NCI-H1436 treated with DMSO at 0.1 percent for 48 hours (cell line): ENCODE results near the gene SBNO2.

Source experiments
- DNase-seq: peaks from one replicate; lab custom pipeline; 2025; lab: John Stamatoyannopoulos, UW

SBNO2 gene

DNA sequence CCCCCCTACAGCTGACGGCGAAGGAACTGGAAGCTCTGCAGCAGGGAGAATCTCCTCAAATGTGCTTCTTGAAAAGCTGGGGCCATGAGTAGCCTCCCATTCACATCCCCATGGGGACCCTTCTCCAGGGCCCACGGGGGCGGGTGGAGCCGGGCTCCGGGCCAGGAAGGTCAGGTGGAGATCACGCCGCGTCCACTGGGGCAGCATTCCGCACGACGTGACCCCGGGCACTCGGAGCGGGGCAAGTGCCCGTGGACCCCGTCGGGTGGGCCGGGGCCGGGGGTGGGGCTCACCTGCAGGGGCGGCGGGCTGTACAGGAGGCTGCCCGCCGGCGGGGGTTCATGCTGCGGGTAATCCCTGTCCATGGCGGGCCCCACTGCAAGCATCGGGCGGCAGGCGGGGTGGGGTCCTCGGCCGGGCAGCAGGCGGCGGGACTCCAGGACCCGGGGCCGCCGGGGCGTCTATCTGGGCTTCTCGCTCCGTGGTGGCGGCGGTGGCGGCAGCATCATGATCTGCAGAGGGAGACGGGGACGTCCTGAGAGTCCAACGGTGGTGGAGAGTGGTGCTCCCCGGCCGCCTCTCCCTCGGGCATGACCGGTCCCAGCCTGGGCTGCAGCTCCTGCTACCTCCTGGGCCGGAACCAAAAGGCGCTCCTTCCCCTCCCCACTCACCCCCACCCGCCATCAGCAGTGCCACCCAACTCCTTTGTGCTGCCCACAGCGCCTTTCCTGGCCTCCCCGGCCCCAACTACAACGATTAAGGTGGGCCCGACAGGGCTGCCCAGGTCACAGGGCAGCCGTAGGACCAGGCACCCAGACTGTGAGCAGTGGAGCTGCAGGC lies 20.0 kb downstream of the SBNO2 start:
- no peak for DNase-seq

DNA sequence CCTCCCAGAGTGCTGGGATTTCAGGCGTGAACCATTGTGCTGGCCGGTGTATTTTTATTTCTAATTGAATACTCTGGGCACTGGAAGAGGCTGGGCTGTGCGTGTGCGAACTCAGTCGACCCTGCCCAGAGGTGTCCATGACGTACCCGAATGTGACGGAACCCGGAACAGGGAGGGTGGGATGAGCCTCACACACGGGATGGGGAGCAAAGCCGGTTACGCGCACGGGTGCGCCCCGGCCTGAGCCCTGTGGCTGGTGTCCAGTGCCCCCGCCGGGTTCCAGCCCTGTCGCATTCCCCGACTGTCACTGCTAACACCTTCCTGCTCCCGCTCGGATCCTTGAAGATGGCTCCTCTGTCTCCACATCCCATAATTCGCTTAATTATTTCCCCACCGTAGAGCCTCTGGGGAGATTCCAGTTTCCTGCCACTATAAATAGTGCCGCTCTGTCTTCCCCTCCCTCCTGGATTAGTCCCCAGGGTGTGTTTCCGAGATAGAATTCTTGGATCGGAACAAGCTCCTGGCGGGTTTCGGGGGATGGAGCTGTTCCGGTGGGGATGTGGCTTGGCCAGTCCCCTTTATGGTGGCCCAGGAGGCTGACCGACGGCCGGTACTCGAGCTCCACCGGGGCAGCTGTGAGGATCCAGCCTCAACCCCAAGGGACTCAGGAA lies 22.0 kb downstream of the SBNO2 start:
- no peak for DNase-seq

DNA sequence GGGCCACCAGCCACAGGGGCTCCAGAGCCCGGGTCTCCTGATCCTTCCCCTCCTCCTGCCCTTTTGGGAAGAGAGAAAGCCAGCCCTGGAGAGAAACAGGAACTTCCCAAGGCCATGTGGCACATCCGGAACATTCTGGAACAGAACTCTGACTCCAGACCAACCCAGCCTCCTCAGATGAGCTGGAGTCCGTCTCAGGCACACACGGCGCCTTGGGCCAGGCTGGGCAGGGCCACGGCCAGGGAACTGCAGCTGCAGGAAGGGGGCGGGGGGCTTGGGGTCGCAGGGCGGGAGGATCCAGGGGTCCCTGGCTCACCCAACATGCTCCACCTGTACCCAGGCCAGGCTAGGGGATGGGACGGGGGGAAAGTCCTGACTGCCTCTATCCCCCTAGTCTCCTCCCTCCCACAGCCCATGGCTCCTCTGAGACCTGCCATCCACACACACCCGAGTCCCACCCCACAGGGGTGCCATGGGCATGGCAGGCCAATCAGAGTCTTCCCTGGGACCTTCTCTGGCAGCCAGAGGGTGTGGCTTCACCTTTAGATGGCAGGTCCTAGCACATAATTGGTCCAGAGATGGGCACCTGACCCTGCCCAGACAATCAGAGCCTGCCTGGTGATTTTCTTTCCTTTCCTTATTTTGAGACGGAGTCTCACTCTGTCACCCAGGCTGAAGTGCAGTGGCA lies 22.9 kb downstream of the SBNO2 start:
- no peak for DNase-seq

DNA sequence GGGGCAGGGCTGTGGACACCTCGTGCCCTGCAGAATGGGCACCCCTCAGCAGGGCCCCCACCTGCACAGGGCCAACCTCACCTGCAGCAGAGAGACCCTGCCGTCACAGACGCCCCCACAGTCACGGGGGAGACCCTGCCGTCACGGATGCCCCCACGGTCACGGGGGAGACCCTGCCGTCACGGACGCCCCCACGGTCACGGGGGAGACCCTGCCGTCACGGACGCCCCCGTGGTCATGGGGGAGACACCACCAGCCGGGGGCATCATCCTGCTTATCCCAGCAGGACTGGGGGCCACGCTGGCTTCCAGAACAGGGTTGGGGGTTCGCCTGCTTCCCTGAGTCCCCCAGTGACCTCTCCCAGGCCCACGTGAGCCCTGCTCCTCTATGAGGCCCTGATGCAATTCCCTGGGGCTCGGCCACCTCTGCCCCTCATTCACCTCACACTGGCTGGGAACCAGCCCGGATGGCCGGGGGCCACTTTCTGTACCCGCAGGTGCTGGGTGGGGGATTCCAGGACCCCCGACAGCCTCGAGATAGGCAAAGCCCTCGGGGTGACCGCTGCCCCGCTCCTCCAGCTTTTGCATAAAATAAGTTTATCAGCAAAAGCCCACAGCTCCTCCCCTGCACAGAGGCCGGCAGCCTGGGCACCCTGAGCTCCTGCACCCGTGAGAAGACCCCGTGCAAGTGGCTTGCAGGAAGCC lies 23.6 kb downstream of the SBNO2 start:
- DNase-seq, result no peak

DNA sequence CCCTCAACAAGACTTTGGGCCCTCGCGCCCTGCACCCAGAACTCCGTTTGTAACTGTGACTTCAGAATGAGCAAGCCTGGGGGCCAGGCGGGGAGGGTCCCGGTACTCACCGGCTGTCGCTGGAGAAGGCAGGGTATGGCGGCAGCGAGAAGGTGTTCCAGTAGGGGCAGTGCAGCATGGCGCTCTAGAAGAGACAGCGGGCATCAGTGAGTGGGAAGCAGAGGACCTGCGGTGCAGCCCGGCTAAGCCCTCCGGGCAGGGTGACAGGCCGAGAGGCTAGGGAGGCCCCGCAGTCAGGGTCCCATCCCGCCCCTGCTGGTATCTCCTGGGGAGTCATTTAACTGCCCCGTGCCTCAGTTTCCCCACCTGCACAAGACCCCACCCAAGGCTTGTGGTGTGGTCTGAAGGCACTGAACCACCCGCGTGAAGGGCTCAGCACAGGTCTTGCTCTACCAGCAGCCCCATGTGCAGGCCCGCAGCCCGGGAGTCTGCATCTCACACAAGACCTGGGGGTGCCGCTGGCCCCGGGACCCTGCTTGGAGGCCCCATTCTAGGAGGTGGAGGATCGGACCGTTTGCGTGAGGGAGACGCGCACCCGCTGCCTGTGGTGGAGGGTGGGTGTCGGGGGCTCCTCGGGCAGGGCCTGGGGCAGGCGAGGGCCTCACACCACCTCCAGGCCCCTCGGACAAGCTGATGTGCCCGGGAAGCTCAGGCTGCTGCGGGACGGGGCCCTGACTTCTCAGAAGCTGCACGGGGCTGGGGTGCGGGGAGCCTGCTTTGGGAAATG lies 24.6 kb downstream of the SBNO2 start:
- no peak for DNase-seq

DNA sequence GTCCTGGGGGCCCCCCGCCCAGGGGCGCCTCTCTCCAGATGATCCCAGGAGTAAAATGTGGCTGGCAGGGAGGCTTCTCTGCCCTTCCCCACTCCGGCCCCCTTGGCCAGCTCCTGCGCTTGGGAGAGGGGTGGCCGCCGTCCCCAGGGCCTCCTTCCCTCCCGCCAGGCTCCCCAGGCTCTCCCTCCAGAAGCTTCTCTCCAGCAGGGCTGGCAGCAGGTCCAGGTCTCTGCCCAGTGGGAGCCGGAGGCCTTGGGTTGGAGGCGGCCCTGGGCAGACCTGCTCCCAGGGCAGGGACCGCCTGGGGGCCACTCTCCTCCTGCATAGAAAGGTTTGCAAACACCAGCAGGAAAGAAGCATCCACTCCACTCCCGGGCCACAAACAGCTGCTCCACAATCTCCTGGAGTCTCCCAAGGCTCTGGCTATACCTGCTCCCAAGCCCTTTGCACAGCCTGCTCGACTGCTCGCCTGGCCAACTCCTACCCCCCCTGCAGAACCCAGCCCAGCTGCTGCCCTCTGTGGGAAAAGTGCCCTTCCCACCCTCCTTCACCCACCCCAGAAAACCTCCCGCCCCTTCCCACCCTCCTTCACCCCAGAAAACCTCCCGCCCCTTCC lies 26.0 kb downstream of the SBNO2 start:
- DNase-seq, result no peak

DNA sequence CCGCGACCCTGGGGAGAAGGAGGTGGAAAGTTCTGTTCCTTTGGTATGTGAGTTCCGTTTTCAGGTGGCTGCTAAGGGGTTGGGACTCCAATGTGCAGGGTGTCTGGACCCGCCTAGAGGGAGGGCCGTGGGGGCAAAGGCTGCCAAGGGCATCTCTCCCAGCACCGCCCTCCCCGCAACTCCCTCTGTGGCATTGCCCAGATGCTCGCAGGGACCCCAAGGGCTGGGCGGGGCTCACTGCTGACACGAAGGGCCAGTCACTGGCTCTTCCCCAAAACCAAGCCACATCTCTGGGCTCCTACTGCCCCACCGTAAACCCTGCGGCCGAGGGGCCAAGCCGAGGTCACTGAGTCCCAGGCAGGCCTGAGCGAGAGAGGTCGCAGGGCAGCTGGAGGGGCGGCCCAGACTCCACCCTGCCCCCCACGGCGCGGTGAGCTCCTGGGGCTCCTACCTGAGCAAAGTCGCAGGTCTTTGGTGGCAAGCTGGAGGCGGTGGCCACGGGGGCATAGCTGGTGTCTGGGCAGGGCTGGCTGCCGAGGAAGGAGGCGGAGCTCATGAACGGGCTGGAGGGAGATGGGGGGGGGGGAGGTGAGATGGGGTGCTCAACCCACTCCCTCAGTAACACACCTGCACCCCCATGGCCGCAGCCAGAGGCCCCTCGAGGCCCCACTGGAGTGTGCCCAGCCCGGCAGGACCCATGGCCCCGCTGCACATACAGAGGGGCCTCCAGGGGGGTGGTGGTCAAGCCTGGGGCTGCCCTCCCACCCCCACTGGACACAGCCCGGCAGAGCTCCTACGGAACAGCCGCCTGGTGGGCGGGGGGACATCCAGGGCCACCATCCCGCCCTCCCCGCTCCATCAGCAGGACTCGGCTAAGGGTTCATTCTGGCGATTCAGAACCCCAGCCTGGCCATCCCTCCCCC lies 26.9 kb downstream of the SBNO2 start:
- DNase-seq, result no peak

DNA sequence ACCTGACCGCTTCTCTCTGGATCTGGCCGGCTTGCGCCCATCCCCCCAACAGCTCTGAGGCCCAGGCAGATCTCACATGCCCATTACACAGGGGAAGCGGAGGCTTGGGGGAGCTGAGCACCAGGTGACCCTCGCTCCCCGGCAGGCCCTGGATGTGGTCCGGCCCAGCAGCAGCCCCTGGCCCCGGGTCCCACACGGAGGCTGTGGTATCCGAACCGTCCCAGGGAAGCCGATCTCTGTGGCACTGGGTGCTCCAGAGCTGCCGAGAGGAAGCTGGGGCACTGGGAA lies 27.7 kb downstream of the SBNO2 start:
- no peak for DNase-seq

DNA sequence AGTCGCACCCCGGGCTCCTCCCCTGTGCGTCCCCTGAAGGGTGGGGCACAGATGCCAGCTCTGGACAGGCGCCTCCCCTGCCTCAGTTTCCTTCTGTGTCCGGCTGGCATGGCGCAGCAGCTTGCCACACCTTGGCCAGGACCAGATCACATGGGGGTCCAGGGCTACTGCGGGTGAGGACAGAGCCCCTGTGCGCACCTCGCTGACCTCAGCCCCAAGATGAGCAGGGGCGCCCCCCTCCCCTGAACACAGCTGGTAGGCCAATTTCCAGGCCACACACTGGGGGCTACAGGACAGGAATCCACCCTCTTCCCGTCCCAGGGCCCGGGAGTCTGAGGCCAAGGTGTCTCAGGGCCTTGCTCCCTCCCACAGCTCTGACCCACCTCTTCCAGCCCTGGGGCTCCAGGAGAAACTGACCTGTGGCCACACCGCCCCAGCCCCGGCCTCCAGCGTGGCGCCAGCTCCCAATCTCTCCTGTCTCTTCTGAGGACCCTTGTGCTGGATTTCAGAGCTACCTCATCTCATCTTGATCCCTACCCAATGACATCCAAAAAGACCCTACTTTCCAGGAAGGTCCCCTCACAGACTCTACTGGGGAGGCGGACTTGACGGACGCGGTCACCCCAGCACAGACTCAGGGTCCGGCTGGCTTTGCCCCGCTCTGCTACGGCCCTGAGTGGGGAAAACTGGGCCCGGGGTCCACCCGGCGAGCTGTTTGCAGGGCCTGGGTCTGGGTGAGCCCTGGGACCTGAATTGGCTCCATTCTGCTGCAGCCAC lies 28.2 kb downstream of the SBNO2 start:
- no peak for DNase-seq

DNA sequence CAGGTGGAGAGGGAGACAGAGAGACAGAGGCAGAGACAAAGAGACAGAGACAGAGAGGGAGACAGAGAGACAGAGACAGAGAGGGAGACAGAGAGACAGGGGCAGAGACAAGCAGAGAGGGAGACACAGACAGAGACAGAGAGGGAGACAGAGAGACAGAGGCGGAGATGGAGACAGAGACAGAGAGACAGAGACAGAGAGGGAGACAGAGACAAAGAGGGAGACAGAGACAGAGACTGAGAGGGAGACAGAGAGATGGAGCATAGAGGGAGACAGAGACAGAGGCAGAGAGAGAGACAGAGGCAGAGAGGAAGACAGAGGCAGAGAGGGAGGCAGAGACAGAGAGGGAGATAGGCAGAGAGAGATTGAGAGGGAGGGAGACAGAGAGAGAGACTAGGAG lies 29.3 kb downstream of the SBNO2 start:
- DNase-seq, result no peak

DNA sequence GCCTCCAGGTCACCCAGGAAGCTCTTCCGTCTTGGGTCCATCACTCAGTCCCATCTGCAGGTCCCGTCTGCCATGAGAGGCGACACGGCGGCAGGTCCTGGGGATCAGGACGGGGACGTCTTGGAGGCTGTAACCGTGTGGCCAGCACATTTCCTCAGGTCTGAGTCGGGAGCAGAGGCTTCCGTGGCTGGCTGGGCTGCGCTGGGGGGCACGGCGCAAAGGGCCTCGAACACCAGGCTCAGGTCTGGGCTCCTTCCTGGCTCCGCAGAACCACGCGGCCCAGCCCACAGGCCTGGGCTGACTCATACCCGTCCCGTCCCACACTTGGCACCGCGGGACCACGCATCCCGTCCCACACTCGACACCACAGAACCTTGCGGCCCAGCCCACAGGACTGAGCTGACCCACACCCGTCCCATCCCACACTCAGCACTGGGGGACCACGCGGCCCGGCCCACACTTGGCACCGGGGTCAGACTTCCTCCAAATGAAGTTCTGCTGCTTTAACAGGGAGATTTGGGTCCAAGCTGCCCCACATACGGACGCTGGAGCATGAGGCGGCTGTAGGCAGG lies 30.2 kb downstream of the SBNO2 start:
- no peak for DNase-seq

DNA sequence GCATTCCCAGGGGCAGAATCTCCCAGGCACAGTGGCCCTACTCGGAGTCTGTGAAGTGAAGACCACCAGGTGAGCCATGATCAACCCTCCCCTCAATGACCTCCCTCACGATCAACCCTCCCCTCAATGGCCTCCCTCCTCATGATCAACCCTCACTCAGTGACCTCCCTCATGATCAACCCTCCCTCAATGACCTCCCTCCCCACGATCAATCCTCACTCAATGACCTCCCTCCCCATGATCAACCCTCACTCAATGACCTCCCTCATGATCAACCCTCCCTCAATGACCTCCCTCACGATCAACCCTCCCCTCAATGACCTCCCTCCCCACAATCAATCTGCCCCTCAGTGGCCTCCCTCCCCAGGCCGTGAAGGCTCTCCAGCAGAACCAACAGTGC lies 32.1 kb downstream of the SBNO2 start:
- DNase-seq, result no peak

DNA sequence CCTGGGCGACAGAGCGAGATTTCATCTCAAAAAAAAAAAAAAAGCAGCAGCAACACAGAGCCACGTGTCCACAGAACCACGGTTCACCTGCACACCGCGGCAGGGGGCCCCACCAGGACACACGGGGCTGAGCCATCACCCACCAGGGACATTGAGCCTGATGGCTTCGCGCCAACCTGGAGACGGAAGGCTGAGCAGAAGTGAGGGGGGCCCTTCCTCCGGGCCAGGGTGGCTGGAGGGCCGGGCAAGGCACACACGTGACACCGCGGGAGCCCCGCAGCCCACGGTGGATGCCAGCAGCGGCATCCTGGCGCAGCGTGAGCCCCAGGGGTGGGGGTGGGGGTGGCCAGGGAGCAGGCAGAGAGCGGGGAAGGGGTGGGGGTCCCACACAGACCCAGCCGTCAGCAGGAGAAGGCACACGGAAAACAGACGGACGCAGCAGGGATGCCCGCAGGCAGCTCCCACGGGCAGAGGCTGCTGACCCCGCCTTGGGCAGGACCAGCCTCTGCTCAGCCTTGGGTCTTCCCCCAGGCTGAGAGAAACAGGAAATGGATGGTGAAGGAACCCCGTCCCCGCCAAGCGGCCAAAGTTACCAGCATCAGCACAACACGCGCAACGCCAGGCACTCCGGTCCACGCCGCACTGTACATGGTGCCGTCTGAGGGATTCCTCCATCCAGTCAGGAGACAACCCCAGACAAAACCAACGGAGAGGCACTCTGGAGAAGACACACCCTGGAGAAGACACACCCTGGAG lies 33.6 kb downstream of the SBNO2 start:
- no peak for DNase-seq

DNA sequence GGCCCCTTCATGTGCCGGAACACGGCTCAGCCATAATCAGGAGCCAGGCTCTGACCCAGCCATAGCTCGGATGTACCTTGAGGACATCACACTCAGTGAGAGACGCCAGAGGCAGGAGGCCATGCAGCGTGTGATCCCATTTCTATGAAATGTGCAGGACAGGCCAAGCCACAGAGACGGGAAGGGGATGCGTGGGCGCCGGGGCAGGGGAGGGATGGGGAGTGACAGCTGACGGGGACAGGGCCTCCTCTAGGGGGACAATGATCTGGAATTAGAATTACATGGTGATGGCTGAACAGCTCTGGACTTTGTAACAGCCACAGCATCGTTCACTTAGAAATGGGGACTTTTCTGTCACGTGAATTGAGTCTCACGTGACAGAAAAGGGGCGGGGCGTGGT lies 34.9 kb downstream of the SBNO2 start:
- no peak for DNase-seq

DNA sequence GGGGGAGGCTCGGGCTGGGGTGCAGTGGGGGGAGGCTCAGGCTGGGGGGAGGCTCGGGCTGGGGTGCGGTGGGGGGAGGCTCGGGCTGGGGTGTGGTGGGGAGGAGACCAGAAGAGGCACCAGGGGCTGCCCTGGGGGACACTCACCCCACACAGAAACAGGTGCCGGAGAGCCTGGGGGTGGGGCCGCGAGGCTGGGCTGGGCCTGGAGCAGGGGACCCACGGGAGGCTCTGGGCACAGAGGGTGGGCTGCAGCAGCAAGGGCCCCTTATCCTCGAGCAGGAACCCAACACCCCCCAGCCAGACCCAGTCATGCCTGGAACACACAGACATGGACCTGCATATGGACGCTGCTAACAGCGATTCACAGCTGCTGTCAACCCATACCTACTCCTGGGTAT lies 35.9 kb downstream of the SBNO2 start:
- DNase-seq, result no peak

DNA sequence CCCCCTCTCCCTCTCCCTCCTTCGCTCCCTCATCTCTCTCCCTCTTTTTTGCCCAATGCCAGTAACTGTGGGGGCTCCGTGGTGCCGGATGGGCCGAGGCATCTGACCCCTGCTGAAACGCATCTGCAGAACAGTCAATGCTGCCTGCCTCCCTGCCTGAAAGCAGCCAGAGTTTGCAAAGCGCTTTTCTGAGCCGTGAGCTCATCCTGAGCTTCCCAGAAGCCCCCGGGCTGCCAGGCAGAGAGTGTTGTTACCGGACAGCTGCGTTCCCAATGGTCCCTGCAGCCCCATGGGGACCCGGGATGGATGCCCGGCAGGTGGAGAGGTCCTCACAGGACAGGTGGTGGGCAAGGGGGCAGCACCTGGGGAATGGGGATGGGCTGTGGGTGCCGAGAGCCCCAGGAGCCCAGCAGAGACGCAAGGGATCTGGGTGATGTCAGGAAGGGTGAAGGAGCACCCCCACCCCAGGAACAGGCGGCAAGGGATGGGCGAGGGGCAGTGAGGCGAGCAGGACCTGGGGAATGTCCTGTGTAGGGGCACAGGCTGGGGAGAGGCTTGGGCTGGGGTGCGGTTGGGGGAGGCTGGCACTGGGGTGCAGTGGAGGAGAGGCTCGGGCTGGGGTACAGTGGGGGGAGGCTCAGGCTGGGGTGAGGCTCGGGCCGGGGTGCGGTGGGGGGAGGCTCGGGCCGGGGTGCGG lies 37.3 kb downstream of the SBNO2 start:
- no peak for DNase-seq

DNA sequence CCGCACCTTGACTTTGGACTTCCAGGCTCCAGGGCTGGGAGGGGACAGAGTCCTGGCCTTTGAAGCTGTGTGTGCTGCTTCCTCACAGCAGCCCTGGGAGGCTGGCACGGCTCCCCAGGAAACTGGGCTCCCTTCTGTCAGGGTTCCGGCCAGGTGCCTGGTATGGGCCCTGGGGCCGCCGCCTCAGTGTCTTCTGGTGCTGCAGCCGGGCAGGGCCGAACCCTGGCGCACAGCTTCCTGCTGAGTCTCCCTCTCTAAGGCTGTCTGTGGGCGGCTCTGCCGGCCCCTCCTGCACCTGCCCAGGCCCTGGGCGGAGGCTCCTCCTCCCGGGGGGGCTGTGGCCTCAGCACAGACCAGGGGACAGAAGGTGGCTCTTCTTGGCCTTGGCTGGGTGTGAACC lies 37.9 kb downstream of the SBNO2 start:
- no peak for DNase-seq

DNA sequence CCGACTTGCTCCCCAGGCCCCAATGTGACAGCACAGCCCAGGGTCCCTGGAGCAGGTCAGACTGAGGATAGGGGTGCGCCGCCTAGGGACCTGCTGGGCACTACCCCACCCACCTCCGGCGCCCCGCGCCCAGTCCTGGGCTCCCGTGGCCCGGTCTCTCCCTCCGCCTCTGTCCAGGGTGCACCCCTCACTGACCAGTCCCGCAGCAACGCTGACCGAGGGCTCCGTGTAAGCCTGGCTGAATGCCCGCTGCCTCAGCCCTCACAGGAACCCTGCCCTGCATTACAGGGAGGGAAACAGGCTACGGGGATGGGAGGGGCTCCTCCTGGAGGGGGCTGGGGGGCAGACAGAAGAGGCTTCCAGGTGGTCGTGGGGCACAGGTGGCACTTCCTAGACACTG lies 38.6 kb downstream of the SBNO2 start:
- DNase-seq, result no peak
